ENCODE data around the gene XDH. TPM values are rescaled to one million over a fixed set of nuclear protein-coding genes. Genes with fewer than 3 reads are reported as not detected.

XDH gene
- total RNA-seq, 1 donor from 2014 or later, result 7.5 TPM

GRCh38 chr2:31398881-31399280 lies 15.7 kb downstream of the XDH start:
- Histone ChIP-seq H3K9ac (no peak overlapping the region), H4K20me1 (ENCODE audit: low read depth) (no peaks in the 10 kb centered on the region), H3K27ac (no peak overlapping the region), H3K4me1 (peaks cover 13% of the 10 kb centered on the region), H3K9me3 (ENCODE audit: low read depth) (no peaks in the 10 kb centered on the region), H3K36me3 (no peaks in the 10 kb centered on the region), H3K27me3 (no peaks in the 10 kb centered on the region), H3F3A (ENCODE audit: low read depth) (no peaks in the 10 kb centered on the region), H2AFZ (replicated peaks) (no peak overlapping the region), H3K4me3 (no peak overlapping the region), H3K4me2 (no peak overlapping the region), H3K79me2 (ENCODE audit: low read depth) (no peaks in the 10 kb centered on the region)
- no peak for TF ChIP-seq EZH2phosphoT487 (IDR thresholded peaks at IDR 0.05)
- TF ChIP-seq CTCF (IDR thresholded peaks at IDR 0.05), result no peak
- TF ChIP-seq EZH2 (IDR thresholded peaks at IDR 0.05), result no peak
- DNase-seq (ENCODE audit: low spot score), result no peak
- Mint-ChIP-seq H3K27ac (no peak overlapping the region), H3K4me1 (peaks cover 11% of the 10 kb centered on the region), H3K36me3 (no peaks in the 10 kb centered on the region), H3K27me3 (ENCODE audit: insufficient read depth, low read depth) (no peaks in the 10 kb centered on the region), H3K9me3 (no peaks in the 10 kb centered on the region), H3K4me3 (no peak overlapping the region)

- no peak overlapping the region for H3K27ac ChIP-seq
- no peaks in the 10 kb centered on the region for H3F3A ChIP-seq (ENCODE audit: low read depth)
- no peak for TF ChIP-seq EZH2phosphoT487 (IDR thresholded peaks at IDR 0.05)
- no peak for TF ChIP-seq EZH2 (IDR thresholded peaks at IDR 0.05)
- no peak for TF ChIP-seq CTCF (IDR thresholded peaks at IDR 0.05)
- no peaks in the 10 kb centered on the region for H3K9me3 Mint-ChIP-seq
- H3K4me1 Mint-ChIP-seq, result peaks cover 3% of the 10 kb centered on the region
- H4K20me1 ChIP-seq (ENCODE audit: low read depth), result no peaks in the 10 kb centered on the region
- no peaks in the 10 kb centered on the region for H3K36me3 ChIP-seq
- no peak overlapping the region for H3K4me3 Mint-ChIP-seq
- no peak overlapping the region for H3K27ac Mint-ChIP-seq
- DNase-seq (ENCODE audit: low spot score), result no peak
- H3K4me3 ChIP-seq, result no peak overlapping the region
- no peak overlapping the region for H3K4me2 ChIP-seq
- no peaks in the 10 kb centered on the region for H3K27me3 Mint-ChIP-seq (ENCODE audit: insufficient read depth, low read depth)
- no peak overlapping the region for H3K9ac ChIP-seq
- peaks cover 2% of the 10 kb centered on the region for H3K4me1 ChIP-seq
- H3K9me3 ChIP-seq (ENCODE audit: low read depth), result no peaks in the 10 kb centered on the region
- no peaks in the 10 kb centered on the region for H3K27me3 ChIP-seq
- H3K79me2 ChIP-seq (ENCODE audit: low read depth), result no peaks in the 10 kb centered on the region
- H3K36me3 Mint-ChIP-seq, result no peaks in the 10 kb centered on the region
- H2AFZ ChIP-seq (replicated peaks), result no peak overlapping the region
These were observed 17.4 kb downstream of the XDH start for GRCh38 chr2:31397094-31397493.

- DNase-seq (ENCODE audit: low spot score), result no peak
- no peak overlapping the region for H3K4me3 ChIP-seq
- TF ChIP-seq EZH2 (IDR thresholded peaks at IDR 0.05) (no peak), CTCF (IDR thresholded peaks at IDR 0.05) (no peak), EZH2phosphoT487 (IDR thresholded peaks at IDR 0.05) (no peak)
- no peak overlapping the region for H3K27ac ChIP-seq
- no peaks in the 10 kb centered on the region for H3F3A ChIP-seq (ENCODE audit: low read depth)
- no peaks in the 10 kb centered on the region for H3K36me3 ChIP-seq
- no peaks in the 10 kb centered on the region for H3K4me1 ChIP-seq
- Mint-ChIP-seq H3K9me3 (no peaks in the 10 kb centered on the region), H3K36me3 (no peaks in the 10 kb centered on the region), H3K4me1 (no peaks in the 10 kb centered on the region), H3K27me3 (ENCODE audit: insufficient read depth, low read depth) (peaks cover 3% of the 10 kb centered on the region), H3K27ac (no peak overlapping the region), H3K4me3 (no peak overlapping the region)
- H3K4me2 ChIP-seq, result no peak overlapping the region
- H3K9me3 ChIP-seq (ENCODE audit: low read depth), result no peaks in the 10 kb centered on the region
- no peaks in the 10 kb centered on the region for H3K79me2 ChIP-seq (ENCODE audit: low read depth)
- H2AFZ ChIP-seq (replicated peaks), result no peak overlapping the region
- no peak overlapping the region for H3K9ac ChIP-seq
- no peaks in the 10 kb centered on the region for H4K20me1 ChIP-seq (ENCODE audit: low read depth)
- H3K27me3 ChIP-seq, result no peaks in the 10 kb centered on the region
These were observed 24.2 kb downstream of the XDH start for GRCh38 chr2:31390324-31390723.
